ENCODE data around the gene CYP4F22.

Gene CYP4F22

GRCh38 chr19:15536350-15536749, 28.0 kb downstream of the CYP4F22 start:
- DNase-seq (ENCODE audit: low spot score), result no peak

- peak; percentile 33 for DNase-seq (ENCODE audit: low spot score)
Measured at GRCh38 chr19:15538774-15539173, 30.4 kb downstream of the CYP4F22 start.

- DNase-seq (ENCODE audit: low spot score), result no peak
Measured at GRCh38 chr19:15539638-15540037, 31.3 kb downstream of the CYP4F22 start.

- no peak for DNase-seq (ENCODE audit: low spot score)
Measured at GRCh38 chr19:15540435-15540834, 32.1 kb downstream of the CYP4F22 start.

- no peak for DNase-seq (ENCODE audit: low spot score)
Measured at GRCh38 chr19:15544283-15544682, 36.0 kb downstream of the CYP4F22 start.

GRCh38 chr19:15544970-15545369, 36.6 kb downstream of the CYP4F22 start:
- DNase-seq (ENCODE audit: low spot score), result no peak

GRCh38 chr19:15548648-15549047, 40.3 kb downstream of the CYP4F22 start:
- DNase-seq (ENCODE audit: low spot score), result no peak

GRCh38 chr19:15549581-15549980, 41.3 kb downstream of the CYP4F22 start:
- DNase-seq (ENCODE audit: low spot score), result no peak

- DNase-seq (ENCODE audit: low spot score), result no peak
Measured at GRCh38 chr19:15550273-15550672, 41.9 kb downstream of the CYP4F22 start.

- no peak for DNase-seq (ENCODE audit: low spot score)
Measured at GRCh38 chr19:15550929-15551292, 42.6 kb downstream of the CYP4F22 start.

- no peak for DNase-seq (ENCODE audit: low spot score)
Measured at GRCh38 chr19:15551293-15552004, 43.1 kb downstream of the CYP4F22 start.

- no peak for DNase-seq (ENCODE audit: low spot score)
Measured at GRCh38 chr19:15555021-15555420, 46.7 kb downstream of the CYP4F22 start.

- peak; percentile 94 for DNase-seq (ENCODE audit: low spot score)
Measured at GRCh38 chr19:15555759-15556633, 47.7 kb downstream of the CYP4F22 start.

- no peak for DNase-seq (ENCODE audit: low spot score)
Measured at GRCh38 chr19:15556634-15557181, 48.4 kb downstream of the CYP4F22 start.

- DNase-seq (ENCODE audit: low spot score), result no peak
Measured at GRCh38 chr19:15557223-15557622, 48.9 kb downstream of the CYP4F22 start.

- no peak for DNase-seq (ENCODE audit: low spot score)
Measured at GRCh38 chr19:15562145-15562544, 53.8 kb downstream of the CYP4F22 start.

GRCh38 chr19:15562861-15563260, 54.5 kb downstream of the CYP4F22 start:
- no peak for DNase-seq (ENCODE audit: low spot score)

GRCh38 chr19:15563325-15563794, 55.0 kb downstream of the CYP4F22 start:
- no peak for DNase-seq (ENCODE audit: low spot score)

- no peak for DNase-seq (ENCODE audit: low spot score)
Measured at GRCh38 chr19:15563931-15564330, 55.6 kb downstream of the CYP4F22 start.

- DNase-seq (ENCODE audit: low spot score), result no peak
Measured at GRCh38 chr19:15564534-15565168, 56.3 kb downstream of the CYP4F22 start.

- no peak for DNase-seq (ENCODE audit: low spot score)
Measured at GRCh38 chr19:15570420-15570819, 62.1 kb downstream of the CYP4F22 start.

GRCh38 chr19:15575406-15575805, 67.1 kb downstream of the CYP4F22 start:
- DNase-seq (ENCODE audit: low spot score), result no peak

Measured in RKO (cell line).